NB4 (cell line): ENCODE measurements around the gene SDF4.
A peak's percentile ranks its signal among the peaks of the same experiment; 100 is the strongest.
"Not testable (repeated sequence)": the region's sequence is repeated elsewhere in the genome, so short reads cannot be mapped to it uniquely, and the experiment has no call there.

Source experiments
- DNase-seq: peaks from one replicate; pipeline ENCODE4 v3.0.0; 2010; ENCODE audit warnings: low read depth
- H3K4me3 ChIP-seq: one replicate; pipeline ENCODE4 v1.5.1; 2011; ENCODE audit warnings: mild to moderate bottlenecking, low read depth, low read length, moderate library complexity
- MYC ChIP-seq: IDR thresholded peaks from 2 replicates; pipeline ENCODE4 v1.6.1; 2011; ENCODE audit warnings: low read depth, low read length
- POLR2A ChIP-seq: IDR thresholded peaks from 2 replicates; pipeline ENCODE4 v1.6.1; 2011; ENCODE audit warnings: mild to moderate bottlenecking; ENCODE audit not compliant: insufficient read length; ENCODE audit errors: extremely low read depth
- TF ChIP-seq, protein P1 (sequence below): IDR thresholded peaks from 2 replicates; pipeline ENCODE4 v1.6.1; 2011; ENCODE audit warnings: low read depth, low read length
- TF ChIP-seq, protein P2 (sequence below): IDR thresholded peaks from one replicate; pipeline ENCODE4 v1.5.1; 2012; ENCODE audit warnings: low read depth, low read length

SDF4 gene

DNA sequence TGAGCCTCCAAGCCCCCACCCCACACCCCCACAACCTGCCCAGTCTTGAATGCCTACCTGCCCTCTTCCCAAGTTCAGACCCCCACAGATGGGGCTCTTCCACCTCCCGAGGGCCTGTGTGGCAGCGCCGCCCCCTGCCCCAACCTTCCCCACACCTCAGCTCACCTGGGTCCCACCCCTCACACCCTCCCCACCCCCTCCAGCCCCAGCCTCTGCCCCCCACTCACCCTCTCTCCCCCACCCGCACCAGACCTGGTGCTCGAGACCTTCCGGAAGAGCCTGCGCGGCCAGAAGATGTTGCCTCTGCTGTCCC is 34.7 kb downstream of the SDF4 start:
- no peak for TF ChIP-seq MYC
- TF ChIP-seq POLR2A = no peak
- TF ChIP-seq, protein P1, sequence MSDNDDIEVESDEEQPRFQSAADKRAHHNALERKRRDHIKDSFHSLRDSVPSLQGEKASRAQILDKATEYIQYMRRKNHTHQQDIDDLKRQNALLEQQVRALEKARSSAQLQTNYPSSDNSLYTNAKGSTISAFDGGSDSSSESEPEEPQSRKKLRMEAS = no peak
- TF ChIP-seq, protein P2, sequence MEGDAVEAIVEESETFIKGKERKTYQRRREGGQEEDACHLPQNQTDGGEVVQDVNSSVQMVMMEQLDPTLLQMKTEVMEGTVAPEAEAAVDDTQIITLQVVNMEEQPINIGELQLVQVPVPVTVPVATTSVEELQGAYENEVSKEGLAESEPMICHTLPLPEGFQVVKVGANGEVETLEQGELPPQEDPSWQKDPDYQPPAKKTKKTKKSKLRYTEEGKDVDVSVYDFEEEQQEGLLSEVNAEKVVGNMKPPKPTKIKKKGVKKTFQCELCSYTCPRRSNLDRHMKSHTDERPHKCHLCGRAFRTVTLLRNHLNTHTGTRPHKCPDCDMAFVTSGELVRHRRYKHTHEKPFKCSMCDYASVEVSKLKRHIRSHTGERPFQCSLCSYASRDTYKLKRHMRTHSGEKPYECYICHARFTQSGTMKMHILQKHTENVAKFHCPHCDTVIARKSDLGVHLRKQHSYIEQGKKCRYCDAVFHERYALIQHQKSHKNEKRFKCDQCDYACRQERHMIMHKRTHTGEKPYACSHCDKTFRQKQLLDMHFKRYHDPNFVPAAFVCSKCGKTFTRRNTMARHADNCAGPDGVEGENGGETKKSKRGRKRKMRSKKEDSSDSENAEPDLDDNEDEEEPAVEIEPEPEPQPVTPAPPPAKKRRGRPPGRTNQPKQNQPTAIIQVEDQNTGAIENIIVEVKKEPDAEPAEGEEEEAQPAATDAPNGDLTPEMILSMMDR = no peak
- H3K4me3 ChIP-seq = no peak overlapping the region
- DNase-seq = no peak

DNA sequence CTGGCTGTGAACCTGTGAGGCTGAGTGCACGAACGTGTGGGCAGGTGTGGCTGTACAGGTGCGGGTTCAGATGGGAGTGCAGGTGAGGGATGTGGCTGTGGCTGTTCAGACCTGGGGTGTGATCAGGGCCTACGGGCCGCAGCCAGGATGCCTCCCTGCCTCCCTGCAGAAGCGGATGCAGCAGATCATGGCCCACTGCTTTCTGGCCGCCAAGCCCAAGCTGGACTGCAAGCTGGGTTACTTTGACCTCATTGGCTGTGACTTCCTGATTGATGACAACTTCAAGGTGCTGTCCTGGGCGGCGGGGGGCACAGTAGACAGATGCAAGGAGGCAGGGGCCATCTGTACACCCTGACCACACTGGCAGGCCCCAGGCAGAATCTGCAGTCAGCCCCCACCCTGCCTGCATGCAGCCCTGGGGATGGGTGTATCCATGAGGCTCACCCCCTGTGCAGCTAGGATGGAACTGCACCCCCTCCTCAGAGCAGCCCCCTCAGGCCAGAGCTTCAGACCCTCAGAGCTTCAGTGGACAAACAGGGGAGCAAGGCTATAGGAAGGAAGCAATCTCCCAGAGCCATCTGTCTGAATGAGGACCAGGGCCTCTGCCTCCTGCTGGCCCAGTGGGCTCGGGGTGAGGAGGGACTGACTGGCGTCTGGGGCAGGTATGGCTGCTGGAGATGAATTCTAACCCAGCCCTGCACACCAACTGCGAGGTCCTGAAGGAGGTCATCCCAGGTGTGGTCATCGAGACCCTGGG is 35.2 kb downstream of the SDF4 start:
- DNase-seq = no peak

DNA sequence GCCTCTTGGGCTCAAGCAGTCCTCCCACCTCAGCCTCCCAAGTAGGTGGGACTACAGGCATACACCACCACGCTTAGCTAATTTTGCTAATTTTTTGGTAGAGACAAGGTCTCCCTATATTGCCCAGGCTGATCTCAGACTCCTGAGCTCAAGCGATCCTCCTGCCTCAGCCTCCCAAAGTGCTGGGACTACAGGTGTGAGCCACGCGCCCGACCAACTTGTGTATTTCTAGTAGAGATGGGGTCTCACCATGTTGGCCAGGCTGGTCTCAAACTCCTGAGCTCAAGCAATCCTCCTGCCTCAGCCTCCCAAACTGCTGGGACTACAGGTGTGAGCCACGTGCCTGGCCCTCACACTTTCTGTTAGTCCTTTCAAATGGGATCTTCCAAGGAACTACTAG is 36.1 kb downstream of the SDF4 start:
- not testable (repeated sequence) for H3K4me3 ChIP-seq

More for the DNA sequence above, 35.2 kb downstream of the SDF4 start:
- TF ChIP-seq, protein P1 = no peak
- TF ChIP-seq MYC (no peak), POLR2A (no peak)
- TF ChIP-seq, protein P2 = no peak
- H3K4me3 ChIP-seq = no peak overlapping the region

DNA sequence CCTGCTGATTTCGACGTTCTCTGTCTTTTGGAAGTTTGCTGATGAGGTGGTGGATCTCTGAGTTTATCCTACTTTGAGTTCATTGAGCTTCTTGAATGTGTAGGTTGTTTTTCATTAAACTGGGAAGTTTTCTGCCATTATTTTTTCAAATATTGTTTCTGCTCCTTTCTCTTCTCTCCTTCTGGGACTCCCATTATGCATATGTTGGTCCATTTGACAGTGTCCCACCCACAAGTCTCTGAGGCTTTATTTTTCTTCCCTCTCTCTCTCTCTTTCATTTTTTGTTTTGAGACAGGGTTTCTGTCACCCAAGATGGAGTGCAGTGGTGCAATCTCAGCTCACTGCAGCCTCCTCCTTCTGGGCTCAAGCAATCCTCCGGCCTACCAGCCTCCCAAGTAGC is 37.1 kb downstream of the SDF4 start:
- TF ChIP-seq POLR2A (no peak), MYC (no peak)
- TF ChIP-seq, protein P1 = no peak
- TF ChIP-seq, protein P2 = no peak
- no peak for DNase-seq
- no peak overlapping the region for H3K4me3 ChIP-seq

More for the DNA sequence above, 36.1 kb downstream of the SDF4 start:
- DNase-seq = not testable (repeated sequence)

DNA sequence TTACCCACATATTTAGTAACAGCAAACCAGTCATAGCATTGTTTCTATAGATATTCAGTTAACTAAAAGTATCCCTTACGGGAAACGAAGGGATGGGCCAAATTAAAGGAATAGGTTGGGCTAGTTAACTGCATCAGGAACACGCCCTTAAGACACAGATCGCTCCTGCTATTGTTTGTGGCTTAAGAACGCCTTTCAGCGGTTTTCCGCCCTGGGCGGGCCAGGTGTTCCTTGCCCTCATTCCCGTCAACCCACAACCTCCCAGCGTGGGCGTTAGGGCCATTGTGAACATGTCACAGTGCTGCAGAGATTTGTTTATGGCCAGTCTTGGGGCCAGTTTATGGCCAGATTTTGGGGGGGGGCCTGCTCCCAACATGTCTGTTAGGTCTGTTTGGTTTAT is 40.1 kb downstream of the SDF4 start:
- no peak for DNase-seq
- TF ChIP-seq, protein P1 = no peak
- TF ChIP-seq POLR2A = no peak
- TF ChIP-seq, protein P2 = no peak
- TF ChIP-seq MYC = no peak
- H3K4me3 ChIP-seq = no peak overlapping the region

DNA sequence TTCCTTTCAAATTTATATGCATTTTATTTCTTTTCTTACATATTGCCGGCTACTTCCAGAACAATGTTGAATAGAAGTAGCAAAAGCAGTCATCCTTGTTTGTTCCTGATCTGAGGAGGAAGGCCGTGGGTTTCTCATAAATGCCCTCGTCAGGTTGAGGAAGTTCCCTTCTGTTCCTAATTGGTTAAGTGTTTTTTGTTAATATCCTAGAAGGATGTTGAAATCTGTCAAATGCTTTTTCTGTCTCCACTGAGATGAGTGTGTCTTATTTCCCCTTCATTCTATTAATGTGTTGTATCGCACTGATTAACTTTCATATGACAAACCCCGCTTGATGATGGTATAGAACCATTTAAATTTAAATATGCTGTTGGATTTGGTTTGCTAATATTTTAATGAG is 42.7 kb downstream of the SDF4 start:
- DNase-seq = peak; percentile 61
- H3K4me3 ChIP-seq = no peak overlapping the region
- TF ChIP-seq, protein P1 = no peak
- TF ChIP-seq, protein P2 = no peak
- TF ChIP-seq POLR2A = no peak
- no peak for TF ChIP-seq MYC
